ENCODE results near the gene POLR2H. TPM values are rescaled to one million over a fixed set of nuclear protein-coding genes. Genes with fewer than 3 reads are reported as not detected.

The POLR2H gene
- polyA plus RNA-seq, 2 donors: 79.6 to 103 TPM

Other genes starting within 250 kb of the POLR2H start
- 10 to 100 TPM; 31.0 to 37.7 TPM for gene EIF2B5, start 226.4 kb upstream of the POLR2H start, polyA plus RNA-seq
- 10 to 100 TPM; 27.2 to 31.6 TPM for gene DVL3, start 206.3 kb upstream of the POLR2H start, polyA plus RNA-seq
- 100 to 1,000 TPM in 1 of 2 donors, 10 to 100 TPM in 1; 94.2 to 210 TPM for gene AP2M1, start 186.9 kb upstream of the POLR2H start, polyA plus RNA-seq
- gene ABCF3, start 175.5 kb upstream of the POLR2H start, polyA plus RNA-seq: 10 to 100 TPM; 42.3 to 42.4 TPM
- gene VWA5B2, start 132.1 kb upstream of the POLR2H start, polyA plus RNA-seq: under 1 TPM; 0.02 to 0.04 TPM
- gene ALG3, start 112.7 kb upstream of the POLR2H start, polyA plus RNA-seq: 10 to 100 TPM; 16.4 to 31.0 TPM
- gene EEF1AKMT4, start 112.0 kb upstream of the POLR2H start, polyA plus RNA-seq: 1 to 10 TPM; 3.5 to 8.6 TPM
- under 1 TPM; 0.06 to 0.12 TPM for gene CAMK2N2, start 100.2 kb upstream of the POLR2H start, polyA plus RNA-seq
- gene ECE2, start 85.7 kb upstream of the POLR2H start, polyA plus RNA-seq: not detected
- 100 to 1,000 TPM in 1 of 2 donors, 10 to 100 TPM in 1; 50.1 to 156 TPM for gene PSMD2, start 62.5 kb upstream of the POLR2H start, polyA plus RNA-seq
- gene EIF4G1, start 47.1 kb upstream of the POLR2H start, polyA plus RNA-seq: 100 to 1,000 TPM; 222 to 257 TPM
- 1 to 10 TPM; 7.7 to 9.5 TPM for gene FAM131A, start 24.1 kb upstream of the POLR2H start, polyA plus RNA-seq
- gene CLCN2, start 105 bp upstream of the POLR2H start, polyA plus RNA-seq: 1 to 10 TPM; 3.1 to 5.4 TPM
- gene THPO, start 16.5 kb downstream of the POLR2H start, polyA plus RNA-seq: under 1 TPM; 0.06 to 0.12 TPM
- gene CHRD, start 18.3 kb downstream of the POLR2H start, polyA plus RNA-seq: 1 to 10 TPM; 2.2 to 3.0 TPM
- gene EPHB3, start 200.1 kb downstream of the POLR2H start, polyA plus RNA-seq: 10 to 100 TPM; 24.6 to 27.7 TPM